ENCODE measurements around the gene RABEP1. TPM values are rescaled to one million over a fixed set of nuclear protein-coding genes. Genes with fewer than 3 reads are reported as not detected.
"Not testable (repeated sequence)": the region's sequence is repeated elsewhere in the genome, so short reads cannot be mapped to it uniquely, and the experiment has no call there.

Gene RABEP1
- 10 to 100 TPM; 53.7 to 65.6 (median 61.4) TPM for polyA plus RNA-seq (ENCODE audit: insufficient read length in 4 of 4)

GRCh38 chr17:5281814-5282641, at the start of gene RABEP1:
Gene RABEP1 (plus strand): TSS chr17:5282284. CDS start chr17:5282487, 203 bp downstream.
- peak; percentile 79 to 83 (median 82) for DNase-seq (ENCODE audit: low read depth in 4 of 4, low spot score in 3 of 4)

DNA sequence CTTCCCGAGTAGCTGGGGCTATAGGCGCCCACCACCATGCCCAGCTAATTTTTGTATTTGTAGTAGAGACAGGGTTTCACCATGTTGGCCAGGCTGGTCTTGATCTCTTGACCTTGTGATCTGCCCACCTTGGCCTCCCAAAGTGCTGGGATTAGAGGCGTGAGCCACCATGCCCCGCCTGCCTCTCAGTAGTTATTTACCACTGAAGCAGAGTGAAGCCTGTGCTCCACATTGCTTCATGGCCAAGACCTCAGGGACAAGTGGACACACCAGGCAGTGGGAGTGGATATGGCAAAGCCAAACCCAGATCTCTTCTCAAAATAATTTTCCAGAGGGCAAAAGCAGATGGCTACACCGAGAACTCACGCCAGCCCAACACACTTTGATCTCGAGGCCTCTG, 48.6 kb upstream of the RABEP1 start:
- DNase-seq (ENCODE audit: low read depth in 4 of 4, low spot score in 3 of 4) = not testable (repeated sequence)

- no peak for DNase-seq (ENCODE audit: low read depth in 4 of 4, low spot score in 3 of 4)
These were observed 47.2 kb upstream of the RABEP1 start, which contains the start of gene SCIMP for GRCh38 chr17:5234645-5235576. Gene SCIMP (minus strand): TSS chr17:5234860. CDS start chr17:5234755, 105 bp downstream.

- DNase-seq (ENCODE audit: low read depth in 4 of 4, low spot score in 3 of 4) = no peak
These were observed 45.0 kb upstream of the RABEP1 start for GRCh38 chr17:5236938-5237540.

DNA sequence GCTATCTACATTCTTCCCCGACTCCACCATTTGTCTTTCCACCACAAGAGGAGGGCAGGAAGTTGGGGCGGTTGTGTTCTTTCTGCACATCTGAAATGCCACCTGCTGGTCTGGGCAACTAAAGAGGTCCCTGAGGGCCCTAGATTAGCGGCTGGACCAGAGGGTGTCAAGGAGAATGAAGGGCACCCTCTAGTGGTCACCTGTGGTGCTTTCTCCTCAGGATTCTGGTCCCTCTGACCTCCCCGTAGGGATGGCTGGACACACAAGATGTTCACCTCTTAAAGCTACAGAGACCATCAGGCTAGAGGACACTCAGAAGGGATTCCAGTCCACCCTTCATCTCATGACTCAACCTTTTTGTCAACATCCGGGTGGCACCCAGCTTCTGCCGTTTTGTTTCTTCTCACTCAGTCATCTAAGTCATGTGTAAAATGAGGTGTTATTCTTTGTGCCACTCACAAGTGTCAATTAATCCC, 44.5 kb upstream of the RABEP1 start:
- no peak for DNase-seq (ENCODE audit: low read depth in 4 of 4, low spot score in 3 of 4)

GRCh38 chr17:5238333-5238732, 43.8 kb upstream of the RABEP1 start:
- no peak for DNase-seq (ENCODE audit: low read depth in 4 of 4, low spot score in 3 of 4)

DNA sequence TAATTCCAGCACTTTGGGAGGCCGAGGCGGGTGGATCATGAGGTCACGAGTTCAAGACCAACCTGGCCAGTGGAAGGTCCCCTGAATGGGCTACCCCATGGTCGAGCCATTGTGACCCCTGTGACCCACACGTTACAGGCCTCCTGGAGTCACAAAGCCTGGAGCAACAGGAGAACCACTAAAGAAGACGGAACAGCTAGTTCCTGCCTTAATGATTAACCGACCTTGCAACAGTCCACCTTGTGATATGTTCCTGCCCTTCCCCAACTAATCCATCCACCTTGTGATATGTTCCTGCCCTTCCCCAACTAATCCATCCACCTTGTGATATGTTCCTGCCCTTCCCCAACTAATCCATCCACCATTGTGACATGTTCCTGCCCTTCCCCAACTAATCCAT, 42.3 kb upstream of the RABEP1 start:
- DNase-seq (ENCODE audit: low read depth in 4 of 4, low spot score in 3 of 4) = not testable (repeated sequence)

- no peak for DNase-seq (ENCODE audit: low read depth in 4 of 4, low spot score in 3 of 4)
These were observed 40.0 kb upstream of the RABEP1 start for GRCh38 chr17:5241861-5242671.

GRCh38 chr17:5247621-5248020, 34.5 kb upstream of the RABEP1 start:
- DNase-seq (ENCODE audit: low read depth in 4 of 4, low spot score in 3 of 4) = no peak

GRCh38 chr17:5248821-5249479, 33.1 kb upstream of the RABEP1 start:
- DNase-seq (ENCODE audit: low read depth in 4 of 4, low spot score in 3 of 4) = no peak

GRCh38 chr17:5249615-5250014, 32.5 kb upstream of the RABEP1 start:
- peak; percentile 46 to 56 (median 52) for DNase-seq (ENCODE audit: low read depth in 4 of 4, low spot score in 3 of 4)

- no peak for DNase-seq (ENCODE audit: low read depth in 4 of 4, low spot score in 3 of 4)
These were observed 27.7 kb upstream of the RABEP1 start for GRCh38 chr17:5254414-5254813.

DNA sequence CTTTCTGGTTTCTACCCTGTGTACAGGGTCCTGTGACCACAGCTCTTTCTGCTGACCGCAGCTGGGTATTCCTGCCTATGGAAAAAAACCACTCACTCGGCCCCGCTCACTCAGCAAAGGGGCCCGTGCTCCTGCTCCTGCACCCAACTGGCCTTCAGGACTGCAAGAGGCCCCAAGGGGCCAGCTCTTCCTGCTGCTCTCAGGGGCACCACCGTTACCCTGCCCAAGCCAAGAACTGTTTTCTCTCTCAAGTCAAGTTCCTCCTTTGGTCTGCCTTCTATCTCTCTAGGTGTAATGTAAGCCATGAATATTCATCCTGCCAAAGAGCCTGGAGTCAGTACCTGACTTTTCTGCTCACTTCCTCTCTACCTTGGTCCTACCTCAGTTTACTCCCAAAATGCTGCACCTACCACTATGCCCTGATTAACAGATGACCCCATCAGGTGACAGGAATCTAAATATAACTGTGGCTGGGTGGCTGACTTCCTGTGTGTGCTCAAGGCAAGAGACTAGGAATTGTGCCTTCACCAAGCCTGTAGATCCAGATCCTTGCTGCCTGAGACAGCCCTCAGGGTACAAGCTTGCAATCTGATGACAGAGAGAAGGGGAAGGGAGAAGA, 27.1 kb upstream of the RABEP1 start:
- no peak for DNase-seq (ENCODE audit: low read depth in 4 of 4, low spot score in 3 of 4)

DNA sequence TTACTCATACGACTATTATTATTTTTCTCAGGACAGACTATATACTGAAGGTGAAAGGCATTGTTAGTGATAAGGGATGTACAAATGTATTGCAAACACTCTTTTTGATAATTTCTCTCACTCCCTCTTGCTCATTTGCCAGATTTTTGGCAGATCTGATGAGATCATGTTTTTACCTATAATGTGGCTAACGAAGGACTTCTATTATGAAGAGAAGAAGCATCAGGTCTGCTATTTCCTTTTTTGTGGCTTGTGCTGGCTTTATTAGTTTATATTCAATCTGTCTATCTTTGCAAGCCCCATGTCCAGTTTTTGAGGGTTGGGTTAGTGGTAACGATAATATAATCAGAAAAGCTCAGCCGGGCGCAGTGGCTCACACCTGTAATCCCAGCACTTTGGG, 25.0 kb upstream of the RABEP1 start:
- no peak for DNase-seq (ENCODE audit: low read depth in 4 of 4, low spot score in 3 of 4)

DNA sequence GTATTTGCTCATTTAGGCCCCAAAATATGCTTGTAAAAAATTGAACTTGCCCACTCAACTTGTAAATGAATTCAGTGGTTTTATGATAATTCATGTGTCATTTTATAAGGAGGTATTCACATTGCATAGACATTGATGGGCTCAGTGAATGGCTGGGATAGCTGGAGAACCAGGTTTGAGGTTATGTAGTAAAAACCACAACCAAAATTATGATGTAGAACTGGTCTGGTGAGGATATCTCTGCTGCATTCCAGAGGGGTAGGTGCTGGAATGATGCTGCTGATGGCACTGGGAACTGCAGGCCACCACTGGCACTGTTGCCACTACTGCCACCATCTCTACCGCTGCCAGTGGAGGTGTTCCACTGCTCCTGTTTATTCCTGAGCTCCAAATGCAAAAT, 21.5 kb upstream of the RABEP1 start:
- DNase-seq (ENCODE audit: low read depth in 4 of 4, low spot score in 3 of 4) = no peak

DNA sequence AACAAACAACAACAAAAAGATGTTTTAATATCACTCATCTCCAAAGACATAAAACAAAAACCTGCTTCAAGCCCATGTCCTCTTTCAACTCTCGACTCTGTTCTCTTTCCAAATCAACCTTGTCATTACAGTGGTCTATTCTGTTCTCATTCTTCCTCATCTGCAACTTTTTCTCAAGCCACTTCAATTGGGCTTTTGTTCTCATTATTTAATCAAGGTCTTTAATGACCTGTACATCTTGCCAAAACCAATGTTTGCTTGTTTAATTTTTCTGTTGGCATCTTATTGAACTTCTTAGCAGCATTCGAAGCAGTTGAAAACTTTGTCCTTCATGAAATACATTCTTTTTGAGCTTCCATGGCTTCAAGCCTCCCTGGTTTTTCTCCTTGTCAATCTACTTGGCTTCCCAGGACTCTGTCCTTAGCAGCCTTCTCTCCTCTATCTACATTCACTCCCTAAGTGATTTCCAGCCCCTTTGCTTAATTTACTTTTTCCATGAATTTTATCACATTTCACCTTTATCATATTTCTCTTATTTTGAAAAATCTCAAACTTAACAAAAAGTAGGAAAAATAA, 19.6 kb upstream of the RABEP1 start:
- no peak for DNase-seq (ENCODE audit: low read depth in 4 of 4, low spot score in 3 of 4)

- DNase-seq (ENCODE audit: low read depth in 4 of 4, low spot score in 3 of 4) = no peak
These were observed 18.6 kb upstream of the RABEP1 start for GRCh38 chr17:5263441-5263840.

DNA sequence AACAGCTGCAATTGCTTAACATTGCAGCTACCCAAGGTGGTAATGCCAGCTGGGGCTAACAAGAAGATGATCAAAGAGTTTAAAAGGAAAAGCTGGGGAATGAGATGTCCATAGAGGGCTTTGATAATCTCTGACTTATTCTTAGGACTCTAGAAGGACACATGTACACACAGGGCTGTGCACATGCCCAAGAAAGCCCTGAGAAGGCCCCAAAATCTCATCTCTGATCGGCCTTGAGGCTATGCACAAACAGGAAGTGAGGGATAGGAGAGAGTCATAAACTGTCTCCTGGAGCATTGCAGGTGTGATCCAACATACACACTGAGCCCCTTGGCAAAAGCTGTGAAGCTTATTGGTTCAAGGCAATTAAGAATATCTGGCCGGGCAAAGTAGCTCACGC, 17.2 kb upstream of the RABEP1 start:
- DNase-seq (ENCODE audit: low read depth in 4 of 4, low spot score in 3 of 4) = no peak

All from right renal pelvis (tissue), 4 donors.